GM12878 (cell line): ENCODE data around the gene PRPF18. TPM values are rescaled to one million over a fixed set of nuclear protein-coding genes. Genes with fewer than 3 reads are reported as not detected.

Experiments used
- ATAC-seq: fragments of 200-7000 bp; cut with Tn5 transposase; 3 replicates; pipeline ENCODE4 v1.9.1; 2020; ENCODE audit warnings: mild to moderate bottlenecking, moderate library complexity
- BruUV-seq: library from RNA; stranded (reverse); fragments of 400-500 nt; replicated peaks from 2 replicates; lab custom pipeline; 2021; lab: Mats Ljungman, UMichigan
- CTCF ChIA-PET: fragments of 300-600 bp; sonication (Branson Sonifier 250); formaldehyde crosslinking; extraction: SDS; loops from one replicate; lab custom pipeline; 2021; ENCODE audit warnings: inconsistent platforms; lab: Yijun Ruan, JAX
- POLR2A ChIA-PET: fragments of 350-600 bp; formaldehyde crosslinking; extraction: SDS; loops from one replicate; lab custom pipeline; 2021; ENCODE audit warnings: inconsistent platforms; lab: Charles Lee
- RAD21 ChIA-PET: fragments of 300-600 bp; sonication (Branson Sonifier 250); formaldehyde crosslinking; loops from one replicate; lab custom pipeline; 2023; ENCODE audit warnings: antibody characterized with exemption; ENCODE audit not compliant: unreplicated experiment; lab: Charles Lee
- SMC1A ChIA-PET: fragments of 300-600 bp; sonication (Branson Sonifier 250); formaldehyde crosslinking; loops from one replicate; lab custom pipeline; 2023; ENCODE audit not compliant: unreplicated experiment, uncharacterized antibody; lab: Charles Lee
- DNase-seq: peaks from one replicate; pipeline ENCODE4 v3.0.0-alpha.2; 2011; ENCODE audit warnings: low read depth, low spot score
- FAIRE-seq: peaks from 3 replicates; lab custom pipeline; 2011; peaks lifted over from hg19 to GRCh38; lab: Jason Lieb, UNC
- H2AFZ ChIP-seq: 2 replicates; pipeline ENCODE4 v1.6.0; 2011; ENCODE audit warnings: low read depth, low read length, control low read depth; ENCODE audit not compliant: control insufficient read depth
- H3K27ac ChIP-seq: 2 replicates; pipeline ENCODE4 v1.5.1; 2011; ENCODE audit warnings: control low read depth; ENCODE audit not compliant: control insufficient read depth, insufficient read depth
- H3K27me3 ChIP-seq, 2 experiments: replicated peaks in 1 of 2; 2 replicates each; pipeline versions ENCODE4 v1.6.0 to v1.6.1; 2011; ENCODE audit warnings: low read length in 1 of 2; ENCODE audit not compliant: control insufficient read depth in 2 of 2, insufficient read depth in 2 of 2
- H3K36me3 ChIP-seq, 2 experiments: 2 replicates each; pipeline ENCODE4 v1.5.1; 2011; ENCODE audit warnings: low read length in 1 of 2; ENCODE audit not compliant: control insufficient read depth in 2 of 2, insufficient read depth in 2 of 2
- H3K4me1 ChIP-seq: 2 replicates; pipeline ENCODE4 v1.6.1; 2011; ENCODE audit warnings: mild to moderate bottlenecking, low read length, moderate library complexity, mixed read lengths; ENCODE audit not compliant: control insufficient read depth, insufficient read depth
- H3K4me2 ChIP-seq: 2 replicates; pipeline ENCODE4 v1.6.0; 2011; ENCODE audit warnings: control low read depth; ENCODE audit not compliant: control insufficient read depth, insufficient read depth
- H3K4me3 ChIP-seq: fragments of 200-600 bp; sonication (generic); 2 replicates; pipeline ENCODE4 v1.5.1; 2016
- H3K79me2 ChIP-seq: 2 replicates; pipeline ENCODE4 v1.6.0; 2011; ENCODE audit warnings: low read length; ENCODE audit not compliant: control insufficient read depth, insufficient read depth
- H3K9ac ChIP-seq: 2 replicates; pipeline ENCODE4 v1.8.0; 2011; ENCODE audit warnings: low read length, control low read depth, mixed read lengths; ENCODE audit not compliant: control insufficient read depth, insufficient read depth
- H3K9me3 ChIP-seq: replicated peaks from 3 replicates; pipeline ENCODE4 v1.5.1; 2011; ENCODE audit warnings: mild to moderate bottlenecking, low read length; ENCODE audit not compliant: control insufficient read depth, insufficient read depth
- H4K20me1 ChIP-seq: 2 replicates; pipeline ENCODE4 v1.6.0; 2011; ENCODE audit not compliant: control insufficient read depth, insufficient read depth
- BACH1 ChIP-seq: fragments of 450-650 bp; IDR thresholded peaks from 2 replicates; pipeline ENCODE4 v1.6.1; 2017; ENCODE audit warnings: mild to moderate bottlenecking, borderline replicate concordance
- CEBPB ChIP-seq, 2 experiments: fragments of 150-350 bp in 1 of 2; IDR thresholded peaks; 2 replicates each; pipeline ENCODE4 v1.6.1; 2012 to 2014; ENCODE audit warnings: low read depth in 2 of 2, low read length in 2 of 2, borderline replicate concordance in 1 of 2, inconsistent platforms in 1 of 2
- CTCF ChIP-seq, 3 experiments: IDR thresholded peaks in 2 of 3; conservative IDR thresholded peaks in 1 of 3; 2 replicates each; pipeline ENCODE4 v1.5.1; 2011; ENCODE audit warnings: low read depth in 3 of 3, low read length in 3 of 3, mild to moderate bottlenecking in 3 of 3, control low read depth in 2 of 3, moderate library complexity in 2 of 3, inconsistent platforms in 1 of 3, mixed read lengths in 1 of 3; ENCODE audit not compliant: control insufficient read depth in 2 of 3, insufficient read depth in 1 of 3; ENCODE audit errors: extremely low read depth in 1 of 3
- ETV6 ChIP-seq, 2 experiments: fragments of 450-650 bp in 1 of 2; IDR thresholded peaks in 1 of 2; conservative IDR thresholded peaks in 1 of 2; 2 replicates each; pipeline ENCODE4 v1.6.1; 2014; ENCODE audit warnings: antibody characterized with exemption in 1 of 2, borderline replicate concordance in 1 of 2, low read depth in 1 of 2, mild to moderate bottlenecking in 1 of 2, moderate library complexity in 1 of 2
- FOXM1 ChIP-seq: IDR thresholded peaks from 2 replicates; pipeline ENCODE4 v1.6.1; 2012; ENCODE audit warnings: low read depth, mild to moderate bottlenecking, inconsistent platforms, low read length, moderate library complexity
- IRF4 ChIP-seq: IDR thresholded peaks from 2 replicates; pipeline ENCODE4 v1.6.1; 2011; ENCODE audit warnings: low read depth, low read length
- NR2C1 ChIP-seq: fragments of 450-650 bp; IDR thresholded peaks from 2 replicates; pipeline ENCODE4 v1.6.1; 2017; ENCODE audit warnings: antibody characterized with exemption, mild to moderate bottlenecking, moderate library complexity
- NR2F1 ChIP-seq: fragments of 450-650 bp; conservative IDR thresholded peaks from 2 replicates; pipeline ENCODE4 v1.6.1; 2017; ENCODE audit warnings: mild to moderate bottlenecking
- POU2F2 ChIP-seq: IDR thresholded peaks from 3 replicates; pipeline ENCODE4 v1.6.1; 2011; ENCODE audit warnings: low read depth, mild to moderate bottlenecking, low read length, borderline replicate concordance
- RAD21 ChIP-seq: IDR thresholded peaks from 2 replicates; pipeline ENCODE4 v1.6.1; 2011; ENCODE audit warnings: mild to moderate bottlenecking, low read depth, low read length, moderate library complexity; ENCODE audit not compliant: insufficient read depth
- RUNX3 ChIP-seq: IDR thresholded peaks from 2 replicates; pipeline ENCODE4 v1.6.1; 2012; ENCODE audit warnings: low read length, inconsistent platforms
- SMC3 ChIP-seq: IDR thresholded peaks from 2 replicates; pipeline ENCODE4 v1.6.1; 2011; ENCODE audit warnings: low read length, improper control_type of control experiment, borderline replicate concordance
- SPI1 ChIP-seq: IDR thresholded peaks from 2 replicates; pipeline ENCODE4 v1.6.1; 2011; ENCODE audit warnings: low read depth, mild to moderate bottlenecking, low read length, moderate library complexity, borderline replicate concordance; ENCODE audit not compliant: insufficient read depth
- STAT1 ChIP-seq: fragments of 450-650 bp; conservative IDR thresholded peaks from 2 replicates; pipeline ENCODE4 v1.6.1; 2014; ENCODE audit warnings: antibody characterized with exemption, mild to moderate bottlenecking
- WRNIP1 ChIP-seq: IDR thresholded peaks from 2 replicates; pipeline ENCODE4 v1.6.1; 2011; ENCODE audit warnings: low read depth, low read length, improper control_type of control experiment, borderline replicate concordance
- YY1 ChIP-seq: IDR thresholded peaks from 2 replicates; pipeline ENCODE4 v1.6.1; 2011; ENCODE audit warnings: low read depth, mild to moderate bottlenecking, low read length
- ZBED1 ChIP-seq: IDR thresholded peaks from 2 replicates; pipeline ENCODE4 v1.6.1; 2016; ENCODE audit warnings: borderline replicate concordance
- ZBTB33 ChIP-seq: fragments of 450-650 bp; IDR thresholded peaks from 2 replicates; pipeline ENCODE4 v1.6.1; 2017; ENCODE audit warnings: mild to moderate bottlenecking
- WGBS: methylation state at CpG from one replicate; pipeline ENCODE4 v1.1.6; 2016; ENCODE audit warnings: low lambda C conversion rate; ENCODE audit not compliant: insufficient replicate concordance, insufficient coverage; ENCODE audit errors: missing lambda C conversion rate; 5-methylcytosine and 5-hydroxymethylcytosine counted together
- in situ Hi-C: fragments of 300-500 bp; cut with MboI; formaldehyde crosslinking; loops from 9 replicates; pipeline ENCODE4 v1.14.3; 2018; ENCODE audit warnings: mixed read lengths
- intact Hi-C: fragments of 100-400 bp; cut with micrococcal nuclease; formaldehyde crosslinking; loops from one replicate; pipeline ENCODE4 v1.14.2; 2022; ENCODE audit not compliant: unreplicated experiment
- polyA plus RNA-seq, 11 experiments: library from polyadenylated mRNA; depleted of rRNA in 4 of 11; unstranded in 6 of 11; stranded (reverse) in 5 of 11; fragments of >200 nt; fragmentation: Nextera tagmentation in 4 of 11; fragmentation: Illumina TruSeq in 1 of 11; extraction: Ambion mirVana in 4 of 11; extraction: Trizol in 1 of 11; gene quantifications; 1 replicate in 1 of 11; 2 replicates in 10 of 11; pipeline versions ENCODE4 v1.2.1 to v1.2.3, GENCODE V29; 2011 to 2016; ENCODE audit warnings: inconsistent platforms in 2 of 11, missing spikeins in 2 of 11, low read depth in 1 of 11
- total RNA-seq, 4 experiments: library from RNA; depleted of rRNA in 3 of 4; stranded (reverse); fragments of >200 nt in 3 of 4; fragmentation: Illumina TruSeq in 1 of 4; extraction: Trizol in 1 of 4; gene quantifications; 2 replicates each; pipeline versions ENCODE4 v1.2.1 to v1.2.3, GENCODE V29; 2013 to 2021

PRPF18 gene
- total and polyA plus RNA-seq, 10 of the 15 experiments (the other 5 are each of a cell fraction or from before 2014, with no cell fraction given): 15.6 to 35.8 (median 28.8) TPM

- CTCF ChIA-PET: interaction anchor here (0.6 to 3.2 kb wide), 26 partner anchors 8 to 538 kb away, joined by 3 to 31 read pairs (median 4); no protein-coding TSS in a partner anchor
- in situ Hi-C loops: no loop called here
These were observed 73.3 kb downstream of the PRPF18 start for GRCh38 chr10:13659887-13660550.

More at GRCh38 chr10:13659887-13660550, 73.3 kb downstream of the PRPF18 start:
- no TSS peak for BruUV-seq
- Histone ChIP-seq H3K4me3 (no peak overlapping the region), H3K4me1 (peaks cover 8% of the 10 kb centered on the region), H3K9ac (no peak overlapping the region), H2AFZ (no peak overlapping the region; the same call in 1 of the 2 replicates), H3K4me2 (no peak overlapping the region)
- ChIA-PET RAD21 (interaction anchor here (0.7 to 1.6 kb wide), 7 partner anchors 22 to 120 kb away, joined by 3 to 13 read pairs (median 4); no protein-coding TSS in a partner anchor), SMC1A (interaction anchor here (0.5 to 3.0 kb wide), 13 partner anchors 16 to 434 kb away, joined by 3 to 24 read pairs (median 4); no protein-coding TSS in a partner anchor)
- intact Hi-C loops: loop anchor here (1.0 to 5.0 kb wide), 2 partner anchors 97 to 118 kb away; no protein-coding TSS in a partner anchor
- TF ChIP-seq ZBTB33 (no peak), SPI1 (peak; percentile 43; the same call in 1 of the 2 replicates), SMC3 (peak; percentile 97), ZBED1 (no peak), RAD21 (peak; percentile 99), ETV6 (conservative IDR thresholded peaks at IDR 0.05 in 1 of 2, IDR thresholded peaks at IDR 0.05 in 1 of 2; ENCODE audit: borderline replicate concordance in 1 of 2, low read depth in 1 of 2) (no peak), IRF4 (0 out of 2 replicates have a peak, but pooled peaks have one; percentile 8), CTCF (IDR thresholded peaks at IDR 0.05 in 2 of 3, conservative IDR thresholded peaks at IDR 0.05 in 1 of 3; ENCODE audit: control insufficient read depth in 2 of 3, extremely low read depth in 1 of 3, insufficient read depth in 1 of 3, low read depth in 3 of 3, low read length in 3 of 3) (peak; percentile 91 to 93 (median 92)), YY1 (peak; percentile 71; the same call in 1 of the 2 replicates), NR2C1 (no peak), BACH1 (0 out of 2 replicates have a peak, but pooled peaks have one; percentile 13), FOXM1 (peak; percentile 21; the same call in 1 of the 2 replicates), STAT1 (0 out of 2 replicates have a peak, but pooled peaks have one; percentile 41), RUNX3 (0 out of 2 replicates have a peak, but pooled peaks have one; percentile 5), CEBPB (IDR thresholded peaks at IDR 0.05; ENCODE audit: borderline replicate concordance in 1 of 2, low read depth in 2 of 2, low read length in 2 of 2) (no peak), NR2F1 (0 out of 2 replicates have a peak, but pooled peaks have one; percentile 9), WRNIP1 (0 out of 2 replicates have a peak, but pooled peaks have one; percentile 53), POU2F2 (0 out of 3 replicates have a peak, but pooled peaks have one; percentile 7)
- TF ChIP-seq, all 136 proteins: peak for 13
- DNase-seq (peak; percentile 17), FAIRE-seq (peak; percentile 91), ATAC-seq (peak; percentile 80)
- H3K36me3 ChIP-seq: peaks cover 13 to 25% of the 10 kb centered on the region in 2 experiments
- no peaks in the 10 kb centered on the region for H3K27me3 ChIP-seq
- no peaks in the 10 kb centered on the region for H3K9me3 ChIP-seq
- H3K27ac ChIP-seq: peak overlapping the region; percentile 37; the same call in 1 of the 2 replicates
- no peaks in the 10 kb centered on the region for H4K20me1 ChIP-seq
- H3K79me2 ChIP-seq: no peaks in the 10 kb centered on the region
- POLR2A ChIA-PET: interaction anchor here (0.7 to 1.0 kb wide), 4 partner anchors 80 to 463 kb away, joined by 3 to 6 read pairs (median 4); no protein-coding TSS in a partner anchor
- 26% methylated on average over 19 of the region's 19 CpGs for WGBS
